Glutamatergic neuron (in vitro differentiated cells): ENCODE measurements around the gene EPS8L1. TPM values are rescaled to one million over a fixed set of nuclear protein-coding genes. Genes with fewer than 3 reads are reported as not detected.
"Not testable (repeated sequence)": the region's sequence is repeated elsewhere in the genome, so short reads cannot be mapped to it uniquely, and the experiment has no call there.

Experiments
- DNase-seq: peaks from one replicate; pipeline ENCODE4 v3.0.0; 2022
- H3K27ac Mint-ChIP-seq: one replicate; pipeline ENCODE4 v1.8.0; 2020; ENCODE audit warnings: mild to moderate bottlenecking, mixed read lengths, inconsistent platforms; ENCODE audit not compliant: unreplicated experiment
- H3K27me3 Mint-ChIP-seq: one replicate; pipeline ENCODE4 v1.8.0; 2020; ENCODE audit warnings: mild to moderate bottlenecking, moderate library complexity, mixed read lengths, inconsistent platforms; ENCODE audit not compliant: unreplicated experiment
- H3K36me3 Mint-ChIP-seq: one replicate; pipeline ENCODE4 v1.8.0; 2020; ENCODE audit warnings: mild to moderate bottlenecking, mixed read lengths, inconsistent platforms; ENCODE audit not compliant: unreplicated experiment
- H3K4me1 Mint-ChIP-seq: one replicate; pipeline ENCODE4 v1.8.0; 2020; ENCODE audit warnings: mild to moderate bottlenecking, low read depth, mixed read lengths, inconsistent platforms; ENCODE audit not compliant: unreplicated experiment
- H3K4me3 Mint-ChIP-seq: one replicate; pipeline ENCODE4 v1.8.0; 2020; ENCODE audit warnings: mild to moderate bottlenecking, mixed read lengths, inconsistent platforms; ENCODE audit not compliant: unreplicated experiment
- H3K9me3 Mint-ChIP-seq: one replicate; pipeline ENCODE4 v1.8.0; 2020; ENCODE audit warnings: mild to moderate bottlenecking, moderate library complexity, mixed read lengths, inconsistent platforms; ENCODE audit not compliant: unreplicated experiment
- total RNA-seq: library from RNA; stranded (reverse); fragmentation: NEBNext Ultra II Directional; extraction: Animal tissue kit (Norgen Biotek cat#: 25700); gene quantifications from one replicate; pipeline ENCODE4 v1.2.1, GENCODE V29; 2021; ENCODE audit not compliant: unreplicated experiment
- TF ChIP-seq, protein P1 (sequence below): fragments of 200-600 bp; sonication (generic); IDR thresholded peaks from one replicate; pipeline ENCODE4 v1.5.0; 2021; ENCODE audit not compliant: partially characterized antibody, unreplicated experiment

The EPS8L1 gene
- total RNA-seq, 1 donor from 2014 or later = 114 TPM

- H3K4me1 Mint-ChIP-seq = peaks cover 9% of the 10 kb centered on the region
- TF ChIP-seq, protein P1, sequence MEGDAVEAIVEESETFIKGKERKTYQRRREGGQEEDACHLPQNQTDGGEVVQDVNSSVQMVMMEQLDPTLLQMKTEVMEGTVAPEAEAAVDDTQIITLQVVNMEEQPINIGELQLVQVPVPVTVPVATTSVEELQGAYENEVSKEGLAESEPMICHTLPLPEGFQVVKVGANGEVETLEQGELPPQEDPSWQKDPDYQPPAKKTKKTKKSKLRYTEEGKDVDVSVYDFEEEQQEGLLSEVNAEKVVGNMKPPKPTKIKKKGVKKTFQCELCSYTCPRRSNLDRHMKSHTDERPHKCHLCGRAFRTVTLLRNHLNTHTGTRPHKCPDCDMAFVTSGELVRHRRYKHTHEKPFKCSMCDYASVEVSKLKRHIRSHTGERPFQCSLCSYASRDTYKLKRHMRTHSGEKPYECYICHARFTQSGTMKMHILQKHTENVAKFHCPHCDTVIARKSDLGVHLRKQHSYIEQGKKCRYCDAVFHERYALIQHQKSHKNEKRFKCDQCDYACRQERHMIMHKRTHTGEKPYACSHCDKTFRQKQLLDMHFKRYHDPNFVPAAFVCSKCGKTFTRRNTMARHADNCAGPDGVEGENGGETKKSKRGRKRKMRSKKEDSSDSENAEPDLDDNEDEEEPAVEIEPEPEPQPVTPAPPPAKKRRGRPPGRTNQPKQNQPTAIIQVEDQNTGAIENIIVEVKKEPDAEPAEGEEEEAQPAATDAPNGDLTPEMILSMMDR = no peak
- H3K9me3 Mint-ChIP-seq = peaks cover 6% of the 10 kb centered on the region
- peaks cover 2% of the 10 kb centered on the region for H3K27me3 Mint-ChIP-seq
- peak overlapping the region; percentile 70 for H3K27ac Mint-ChIP-seq
- DNase-seq = peak; percentile 36
- peak overlapping the region; percentile 64 for H3K4me3 Mint-ChIP-seq
- peaks cover 12% of the 10 kb centered on the region for H3K36me3 Mint-ChIP-seq
Measured at GRCh38 chr19:55099557-55100506, 24.2 kb downstream of the EPS8L1 start.

- DNase-seq = no peak
- TF ChIP-seq, protein P1 = no peak
- Mint-ChIP-seq H3K27me3 (peaks cover 2% of the 10 kb centered on the region), H3K36me3 (peaks cover 17% of the 10 kb centered on the region), H3K9me3 (peaks cover 6% of the 10 kb centered on the region), H3K27ac (no peak overlapping the region), H3K4me3 (no peak overlapping the region), H3K4me1 (peaks cover 7% of the 10 kb centered on the region)
Measured at GRCh38 chr19:55101261-55101660, 25.6 kb downstream of the EPS8L1 start.

GRCh38 chr19:55103190-55103589 lies 27.5 kb downstream of the EPS8L1 start:
- DNase-seq = no peak
- TF ChIP-seq, protein P1 = no peak
- Mint-ChIP-seq H3K36me3 (peaks cover 17% of the 10 kb centered on the region), H3K27ac (no peak overlapping the region), H3K4me3 (no peak overlapping the region), H3K9me3 (peaks cover 4% of the 10 kb centered on the region), H3K4me1 (peaks cover 7% of the 10 kb centered on the region), H3K27me3 (no peaks in the 10 kb centered on the region)

- Mint-ChIP-seq H3K27ac (no peak overlapping the region), H3K9me3 (peaks cover 4% of the 10 kb centered on the region), H3K27me3 (peaks cover 2% of the 10 kb centered on the region), H3K4me3 (no peak overlapping the region), H3K36me3 (peaks cover 17% of the 10 kb centered on the region), H3K4me1 (peaks cover under 1% of the 10 kb centered on the region)
- TF ChIP-seq, protein P1 = no peak
- DNase-seq = no peak
Measured at GRCh38 chr19:55105237-55105636, 29.6 kb downstream of the EPS8L1 start.

- no peak overlapping the region for H3K27ac Mint-ChIP-seq
- DNase-seq = no peak
- H3K9me3 Mint-ChIP-seq = peaks cover 4% of the 10 kb centered on the region
- no peaks in the 10 kb centered on the region for H3K4me1 Mint-ChIP-seq
- H3K36me3 Mint-ChIP-seq = peaks cover 23% of the 10 kb centered on the region
- TF ChIP-seq, protein P1 = no peak
- no peak overlapping the region for H3K4me3 Mint-ChIP-seq
- H3K27me3 Mint-ChIP-seq = peaks cover 4% of the 10 kb centered on the region
Measured at GRCh38 chr19:55106591-55106990, 30.9 kb downstream of the EPS8L1 start.

- H3K27ac Mint-ChIP-seq, H3K4me1 Mint-ChIP-seq, H3K9me3 Mint-ChIP-seq, DNase-seq, H3K4me3 Mint-ChIP-seq, H3K27me3 Mint-ChIP-seq: not testable (repeated sequence)
- peaks cover 18% of the 10 kb centered on the region for H3K36me3 Mint-ChIP-seq
Measured at GRCh38 chr19:55107252-55107651, 31.6 kb downstream of the EPS8L1 start.
